GM13976 (cell line): ENCODE measurements around the gene FOXS1.

Source experiments
- DNase-seq: peaks from one replicate; pipeline ENCODE4 v3.0.0; 2012; ENCODE audit warnings: low spot score
- in situ Hi-C: fragments of 300-500 bp; cut with MboI; formaldehyde crosslinking; loops from one replicate; pipeline ENCODE4 v1.12.0; 2022; ENCODE audit warnings: low sequenced_read_pairs, mixed read lengths, inconsistent platforms; ENCODE audit not compliant: unreplicated experiment
- TF ChIP-seq, protein P1 (sequence below): IDR thresholded peaks from 2 replicates; pipeline ENCODE4 v1.5.1; 2012; ENCODE audit warnings: borderline replicate concordance, mild to moderate bottlenecking; ENCODE audit not compliant: insufficient read depth; ENCODE audit errors: extremely low read depth, missing control alignments, control extremely low read depth

FOXS1 gene

DNA sequence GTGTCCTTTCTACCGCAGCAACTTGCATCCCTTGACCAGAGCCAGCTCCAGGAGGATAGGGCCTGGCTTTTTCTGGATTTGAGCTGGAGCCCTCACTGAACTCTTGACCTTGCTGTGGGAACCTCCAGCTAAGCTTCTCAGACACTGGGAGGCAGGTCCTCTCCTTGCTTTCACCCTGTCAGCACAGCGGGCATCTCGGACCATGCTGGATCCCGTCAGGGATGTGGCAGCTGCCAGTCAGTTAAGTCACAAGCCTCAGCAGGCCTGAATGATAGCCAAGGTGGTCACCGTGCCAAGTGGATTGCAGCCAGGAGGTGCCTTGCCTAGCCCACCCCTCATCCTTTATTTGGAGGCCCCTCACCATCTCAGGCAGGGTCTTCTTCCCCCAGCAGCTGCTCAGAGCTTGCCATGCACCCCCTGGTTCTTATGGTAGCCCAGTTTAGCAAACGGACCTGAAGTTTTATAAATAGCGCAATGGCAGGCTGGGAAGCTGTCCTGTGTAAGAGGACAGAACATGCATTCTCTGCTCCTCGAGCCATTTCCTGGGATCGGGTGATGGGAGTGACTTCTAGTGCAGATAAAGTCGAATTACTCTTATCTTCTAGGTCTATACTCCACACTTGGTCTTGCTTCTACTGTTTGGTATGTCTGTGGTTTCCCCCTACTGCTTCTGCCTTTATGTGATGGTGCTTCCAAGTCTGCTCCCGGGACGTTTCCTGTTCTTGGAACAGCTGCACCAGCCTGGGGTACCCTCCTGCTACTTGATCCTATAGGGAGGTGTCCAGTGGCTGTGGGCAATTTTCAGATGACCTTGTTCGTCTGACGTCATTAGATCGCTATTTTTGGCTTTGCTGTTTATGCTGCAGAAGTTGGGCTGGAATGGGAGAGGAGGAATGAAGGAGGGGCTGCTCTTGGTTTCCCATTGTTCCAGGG lies 33.3 kb downstream of the FOXS1 start:
- TF ChIP-seq, protein P1, sequence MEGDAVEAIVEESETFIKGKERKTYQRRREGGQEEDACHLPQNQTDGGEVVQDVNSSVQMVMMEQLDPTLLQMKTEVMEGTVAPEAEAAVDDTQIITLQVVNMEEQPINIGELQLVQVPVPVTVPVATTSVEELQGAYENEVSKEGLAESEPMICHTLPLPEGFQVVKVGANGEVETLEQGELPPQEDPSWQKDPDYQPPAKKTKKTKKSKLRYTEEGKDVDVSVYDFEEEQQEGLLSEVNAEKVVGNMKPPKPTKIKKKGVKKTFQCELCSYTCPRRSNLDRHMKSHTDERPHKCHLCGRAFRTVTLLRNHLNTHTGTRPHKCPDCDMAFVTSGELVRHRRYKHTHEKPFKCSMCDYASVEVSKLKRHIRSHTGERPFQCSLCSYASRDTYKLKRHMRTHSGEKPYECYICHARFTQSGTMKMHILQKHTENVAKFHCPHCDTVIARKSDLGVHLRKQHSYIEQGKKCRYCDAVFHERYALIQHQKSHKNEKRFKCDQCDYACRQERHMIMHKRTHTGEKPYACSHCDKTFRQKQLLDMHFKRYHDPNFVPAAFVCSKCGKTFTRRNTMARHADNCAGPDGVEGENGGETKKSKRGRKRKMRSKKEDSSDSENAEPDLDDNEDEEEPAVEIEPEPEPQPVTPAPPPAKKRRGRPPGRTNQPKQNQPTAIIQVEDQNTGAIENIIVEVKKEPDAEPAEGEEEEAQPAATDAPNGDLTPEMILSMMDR: no peak
- DNase-seq: no peak
- in situ Hi-C loops: no loop called here

- in situ Hi-C loops: no loop called here
- TF ChIP-seq, protein P1: no peak
- DNase-seq: no peak
Measured at GRCh38 chr20:31811198-31811597, 34.2 kb downstream of the FOXS1 start.

DNA sequence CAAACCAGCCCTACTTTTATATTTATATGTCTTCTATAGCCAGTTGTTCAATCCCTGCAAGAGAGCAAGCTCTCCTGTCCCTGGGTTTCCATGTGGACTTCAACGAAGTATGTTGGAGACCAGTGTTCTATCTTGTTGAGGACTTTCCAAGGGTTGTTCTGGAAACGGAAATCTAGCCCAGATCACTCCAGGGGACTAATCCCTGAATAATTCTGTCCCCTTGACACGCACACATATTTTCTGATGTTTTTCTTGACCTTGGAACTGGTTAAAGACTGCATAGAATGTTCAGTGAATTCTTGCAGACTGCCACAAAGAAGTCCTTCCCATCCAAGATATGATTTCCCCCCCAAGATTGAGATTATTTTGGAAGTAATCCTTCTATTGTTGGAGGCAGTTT lies 35.7 kb downstream of the FOXS1 start:
- in situ Hi-C loops: no loop called here
- DNase-seq: no peak
- TF ChIP-seq, protein P1: no peak

DNA sequence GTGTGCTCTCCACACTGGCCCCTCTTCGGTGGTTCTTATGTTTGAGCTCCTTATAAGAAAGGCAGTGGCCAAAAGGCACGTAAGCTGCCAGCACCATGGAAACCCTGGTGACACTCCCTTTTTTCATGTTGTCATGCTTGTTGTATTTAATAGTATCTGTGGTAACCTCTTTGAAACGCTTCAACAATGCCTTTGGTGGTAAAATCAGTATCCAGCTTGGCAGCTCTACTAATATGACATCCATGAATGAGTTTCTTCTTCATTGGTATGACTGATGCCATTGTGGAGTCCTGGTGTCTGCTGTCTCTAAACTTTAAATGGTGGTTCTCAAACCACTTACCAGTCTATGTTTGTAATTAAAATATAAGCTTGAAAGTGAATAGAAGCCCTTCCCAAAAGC lies 36.9 kb downstream of the FOXS1 start:
- DNase-seq: no peak
- in situ Hi-C loops: no loop called here

GRCh38 chr20:31806564-31807355 lies 38.6 kb downstream of the FOXS1 start:
- in situ Hi-C loops: no loop called here
- TF ChIP-seq, protein P1: no peak
- no peak for DNase-seq

More for the DNA sequence above, 36.9 kb downstream of the FOXS1 start:
- TF ChIP-seq, protein P1: no peak

DNA sequence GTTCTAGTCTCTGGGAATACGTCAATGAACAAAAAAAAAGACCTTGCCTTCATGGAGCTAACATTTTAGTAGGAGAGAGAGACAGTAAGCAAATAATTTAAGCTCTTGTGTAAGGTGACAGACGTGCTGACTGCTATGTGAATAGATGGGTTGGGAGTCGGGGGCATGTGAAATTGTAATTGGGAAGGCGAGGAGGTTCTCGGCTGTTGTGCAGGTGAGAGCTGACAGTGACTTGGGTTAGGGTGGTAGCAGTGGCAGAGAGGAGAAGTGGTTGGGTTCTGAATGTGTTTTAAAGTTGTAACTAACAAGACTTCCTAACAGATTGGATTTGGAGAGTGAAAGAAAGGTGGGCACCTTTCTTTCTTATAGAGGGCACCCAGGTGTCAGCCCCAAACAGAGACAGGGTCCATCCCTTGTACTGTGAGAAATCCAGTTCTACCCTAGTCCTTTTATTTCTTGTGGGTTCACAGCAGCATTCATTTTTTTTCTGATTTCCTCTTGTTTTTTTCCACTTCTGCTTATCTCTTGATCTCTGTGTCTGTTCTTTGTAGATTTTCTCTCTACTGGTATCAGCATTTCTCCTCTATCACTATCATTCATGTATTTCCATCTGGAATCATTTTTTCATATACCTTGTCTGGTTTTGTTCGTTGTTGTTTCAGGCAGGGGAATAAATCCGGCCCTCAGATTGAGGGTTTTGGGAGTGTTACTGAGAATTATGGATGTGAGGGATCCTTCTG lies 41.7 kb downstream of the FOXS1 start:
- in situ Hi-C loops: no loop called here
- TF ChIP-seq, protein P1: no peak
- no peak for DNase-seq
